Activated CD8-positive, alpha-beta T cell treated with anti-CD3 and anti-CD28 coated beads for 36 hours (primary cell): ENCODE data around the gene TMEM81. TPM values are rescaled to one million over a fixed set of nuclear protein-coding genes. Genes with fewer than 3 reads are reported as not detected.
A peak's percentile ranks its signal among the peaks of the same experiment; 100 is the strongest.

Experiments used
- ATAC-seq: fragments of 200-7000 bp; cut with Tn5 transposase; one replicate; pipeline ENCODE4 v1.10.0; 2021; ENCODE audit warnings: mild to moderate bottlenecking, moderate library complexity
- CTCF ChIA-PET: fragments of 350-600 bp; sonication (Branson Sonifier 250); formaldehyde crosslinking; loops from one replicate; lab custom pipeline; 2021; ENCODE audit warnings: antibody characterized with exemption; lab: Charles Lee
- POLR2A ChIA-PET: fragments of 350-600 bp; sonication (Branson Sonifier 250); formaldehyde crosslinking; loops from one replicate; lab custom pipeline; 2021; ENCODE audit warnings: antibody characterized with exemption; lab: Charles Lee
- DNase-seq: peaks from one replicate; pipeline ENCODE4 v3.0.0-alpha.2; 2020
- H3K27ac Mint-ChIP-seq: one replicate; pipeline ENCODE4 v1.8.0; 2021; ENCODE audit warnings: mild to moderate bottlenecking, mixed read lengths
- H3K27me3 Mint-ChIP-seq: one replicate; pipeline ENCODE4 v1.8.0; 2021; ENCODE audit warnings: mixed read lengths
- H3K36me3 Mint-ChIP-seq: one replicate; pipeline ENCODE4 v1.8.0; 2021; ENCODE audit warnings: low read depth, mixed read lengths
- H3K4me1 Mint-ChIP-seq: one replicate; pipeline ENCODE4 v1.8.0; 2021; ENCODE audit warnings: low read depth, mixed read lengths
- H3K4me3 Mint-ChIP-seq: one replicate; pipeline ENCODE4 v1.8.0; 2021; ENCODE audit warnings: mild to moderate bottlenecking, moderate library complexity, mixed read lengths
- H3K9me3 Mint-ChIP-seq: one replicate; pipeline ENCODE4 v1.8.0; 2021; ENCODE audit warnings: mixed read lengths
- CTCF ChIP-seq: fragments of 200-600 bp; IDR thresholded peaks from one replicate; pipeline ENCODE4 v1.8.0; 2022; ENCODE audit warnings: antibody characterized with exemption, mild to moderate bottlenecking
- intact Hi-C: fragments of 100-400 bp; cut with micrococcal nuclease; formaldehyde crosslinking; loops from one replicate; pipeline ENCODE4 v1.10.0; 2022
- total RNA-seq, 2 experiments: library from RNA; stranded (reverse); gene quantifications; one replicate each; pipeline ENCODE4 v1.2.3, GENCODE V29; 2021

The TMEM81 gene
- total RNA-seq, 2 experiments from 2014 or later: 2.5 to 2.6 TPM

- H3K9me3 Mint-ChIP-seq: no peaks in the 10 kb centered on the region
- intact Hi-C loops: loop anchor here (10.0 kb wide), 1 partner anchor 130 kb away; no protein-coding TSS in a partner anchor
- no peaks in the 10 kb centered on the region for H3K27me3 Mint-ChIP-seq
Observed at GRCh38 chr1:205124726-205125125, 40.5 kb upstream of the TMEM81 start.

DNA sequence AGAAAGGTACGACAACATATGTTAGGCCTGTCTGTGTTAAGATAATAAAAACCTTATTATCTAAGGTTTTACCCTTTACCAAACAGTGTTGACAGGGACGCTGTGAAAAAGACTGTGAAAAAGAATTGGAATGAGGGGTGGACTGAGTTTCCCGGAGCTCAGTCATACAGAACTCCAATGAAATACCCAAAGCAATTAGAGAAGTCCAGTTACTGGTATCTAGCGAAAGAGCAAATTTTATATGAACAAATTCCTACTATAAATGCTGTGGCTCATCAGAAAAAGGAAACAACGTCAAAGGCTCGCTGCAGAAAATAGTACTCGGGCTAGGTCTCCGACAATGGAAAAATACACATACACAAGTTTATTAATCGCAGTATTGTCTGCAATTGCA is 38.2 kb upstream of the TMEM81 start:
- POLR2A ChIA-PET: interaction anchor here (0.8 to 2.4 kb wide), 5 partner anchors 12 to 124 kb away, joined by 3 to 6 read pairs (median 3); no protein-coding TSS in a partner anchor
- Mint-ChIP-seq H3K9me3 (no peaks in the 10 kb centered on the region), H3K36me3 (peaks cover 4% of the 10 kb centered on the region), H3K27me3 (no peaks in the 10 kb centered on the region), H3K4me3 (peak overlapping the region; percentile 95), H3K27ac (peak overlapping the region; percentile 97), H3K4me1 (peaks cover 27% of the 10 kb centered on the region)
- no peak for DNase-seq
- no peak for ATAC-seq
- intact Hi-C loops: loop anchor here (10.0 kb wide), 1 partner anchor 132 kb away; no protein-coding TSS in a partner anchor
- CTCF ChIA-PET: interaction anchor here (0.6 to 6.4 kb wide), 11 partner anchors 14 to 316 kb away, joined by 3 to 46 read pairs (median 3); no protein-coding TSS in a partner anchor
- TF ChIP-seq CTCF: no peak

More at GRCh38 chr1:205124726-205125125, 40.5 kb upstream of the TMEM81 start:
- DNase-seq: no peak
- Mint-ChIP-seq H3K4me1 (peaks cover 16% of the 10 kb centered on the region), H3K27ac (no peak overlapping the region), H3K4me3 (no peak overlapping the region), H3K36me3 (no peaks in the 10 kb centered on the region)
- CTCF ChIA-PET: interaction anchor here (1.0 to 6.4 kb wide), 2 partner anchors 16 to 105 kb away, joined by 3 to 46 read pairs; no protein-coding TSS in a partner anchor
- POLR2A ChIA-PET: interaction anchor here (0.6 kb wide), 1 partner anchor 103 kb away, joined by 3 read pairs; no protein-coding TSS in a partner anchor
- no peak for TF ChIP-seq CTCF
- ATAC-seq: no peak

- ChIA-PET CTCF (interaction anchor here (0.7 to 6.4 kb wide), 15 partner anchors 13 to 213 kb away, joined by 3 to 46 read pairs (median 3); partner anchors contain the start of gene TMCC2), POLR2A (interaction anchor here (0.7 to 2.5 kb wide), 11 partner anchors 11 to 605 kb away, joined by 3 to 23 read pairs (median 5); no protein-coding TSS in a partner anchor)
- H3K36me3 Mint-ChIP-seq: peaks cover 4% of the 10 kb centered on the region
- no peaks in the 10 kb centered on the region for H3K27me3 Mint-ChIP-seq
- H3K27ac Mint-ChIP-seq: peak within 1 kb of the TSS; percentile 97
- H3K4me1 Mint-ChIP-seq: peaks cover 27% of the 10 kb centered on the region
- peak within 1 kb of the TSS; percentile 95 for H3K4me3 Mint-ChIP-seq
- DNase-seq (peak; percentile 96), ATAC-seq (peak; percentile 96)
- H3K9me3 Mint-ChIP-seq: no peaks in the 10 kb centered on the region
- intact Hi-C loops: loop anchor here (10.0 kb wide), 1 partner anchor 133 kb away; no protein-coding TSS in a partner anchor
- peak; percentile 43 for TF ChIP-seq CTCF
Observed at GRCh38 chr1:205121660-205122488, 37.6 kb upstream of the TMEM81 start, which contains the start of gene RBBP5. Gene RBBP5 (minus strand): TSS chr1:205121978. CDS start chr1:205121873, 105 bp downstream.

DNA sequence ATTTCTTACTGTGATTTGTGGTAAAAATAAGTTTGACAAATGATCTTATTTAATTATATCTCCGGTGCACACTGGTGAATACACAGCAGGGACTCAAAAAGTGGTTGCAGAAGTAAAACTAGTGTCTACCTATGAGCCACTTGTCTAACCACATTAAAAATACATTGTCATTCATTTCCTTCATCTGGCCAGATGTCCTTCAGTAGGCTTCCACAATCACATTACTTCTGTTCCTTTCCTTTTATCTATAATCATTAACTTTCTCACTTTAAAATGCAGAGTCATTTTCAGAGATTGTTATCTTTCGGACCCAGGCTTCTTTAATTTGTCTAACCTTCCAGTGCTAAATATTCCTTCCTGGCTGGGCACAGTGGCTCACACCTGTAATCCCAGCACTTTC is 34.5 kb upstream of the TMEM81 start:
- CTCF ChIA-PET: interaction anchor here (3.4 kb wide), 1 partner anchor 136 kb away, joined by 33 read pairs; no protein-coding TSS in a partner anchor
- Mint-ChIP-seq H3K4me3 (no peak overlapping the region), H3K36me3 (peaks cover 5% of the 10 kb centered on the region), H3K4me1 (peaks cover 36% of the 10 kb centered on the region), H3K27me3 (no peaks in the 10 kb centered on the region), H3K27ac (peak overlapping the region; percentile 7), H3K9me3 (no peaks in the 10 kb centered on the region)
- no peak for TF ChIP-seq CTCF
- DNase-seq: no peak
- ATAC-seq: no peak
- intact Hi-C loops: no loop called here
- POLR2A ChIA-PET: interaction anchor here (1.4 kb wide), 1 partner anchor 80 kb away, joined by 3 read pairs; no protein-coding TSS in a partner anchor
